Lung (tissue), 12 donors: Measurements from ENCODE around the gene MAGI2. TPM values are rescaled to one million over a fixed set of nuclear protein-coding genes. Genes with fewer than 3 reads are reported as not detected.

Experiments
- ATAC-seq: fragments of 200-7000 bp; cut with Tn5 transposase; one replicate; pipeline ENCODE4 v1.9.1; 2020; ENCODE audit warnings: moderate number of reproducible peaks; ENCODE audit not compliant: insufficient read depth, low FRiP score
- DNase-seq, 3 donors: peaks; one replicate each; pipeline ENCODE4 v3.0.0-alpha.2; 2013 to 2017
- H3K27ac ChIP-seq, 2 donors: one replicate each; pipeline ENCODE4 v1.5.1; 2013; ENCODE audit warnings: mild to moderate bottlenecking in 2 of 2, moderate library complexity in 2 of 2, control low read depth in 1 of 2, inconsistent platforms in 1 of 2, low read depth in 1 of 2, low read length in 1 of 2
- H3K27me3 ChIP-seq, 3 donors: one replicate each; pipeline ENCODE4 v1.5.1; 2013; ENCODE audit warnings: low read length in 2 of 3; ENCODE audit not compliant: control insufficient read depth in 3 of 3, insufficient read depth in 3 of 3
- H3K36me3 ChIP-seq, 4 donors: one replicate each; pipeline ENCODE4 v1.5.1; 2013; ENCODE audit warnings: low read length in 4 of 4, mild to moderate bottlenecking in 1 of 4, moderate library complexity in 1 of 4; ENCODE audit not compliant: control insufficient read depth in 4 of 4, insufficient read depth in 4 of 4
- H3K4me1 ChIP-seq, 5 donors: one replicate each; pipeline ENCODE4 v1.5.1; 2013; ENCODE audit warnings: low read length in 5 of 5, mild to moderate bottlenecking in 2 of 5, moderate library complexity in 1 of 5; ENCODE audit not compliant: control insufficient read depth in 5 of 5, insufficient read depth in 5 of 5
- H3K4me3 ChIP-seq: one replicate; pipeline ENCODE4 v1.5.1; 2013; ENCODE audit warnings: mild to moderate bottlenecking, control low read depth, moderate library complexity
- H3K9ac ChIP-seq, 2 donors: one replicate each; pipeline ENCODE4 v1.5.1; 2013; ENCODE audit warnings: low read length in 2 of 2, control low read depth in 1 of 2; ENCODE audit not compliant: insufficient read depth in 1 of 2
- H3K9me3 ChIP-seq, 4 donors: one replicate each; pipeline ENCODE4 v1.5.1; 2013; ENCODE audit warnings: low read length in 3 of 4, mild to moderate bottlenecking in 1 of 4, moderate library complexity in 1 of 4; ENCODE audit not compliant: control insufficient read depth in 4 of 4, insufficient read depth in 3 of 4
- CTCF ChIP-seq: IDR thresholded peaks from 2 replicates; pipeline ENCODE4 v1.5.1; 2012; ENCODE audit warnings: mild to moderate bottlenecking; ENCODE audit errors: control extremely low read depth, extremely low read depth
- WGBS, 2 donors: extraction: QIAGEN DNeasy Blood & Tissue Kit; methylation state at CpG; one replicate each; pipeline ENCODE4 v1.1.7; 2013; 5-methylcytosine and 5-hydroxymethylcytosine counted together
- polyA plus RNA-seq, 2 donors: library from polyadenylated mRNA; stranded (reverse); fragments of 200-250 nt; gene quantifications; one replicate each; pipeline ENCODE4 v1.2.1, GENCODE V29; 2013
- total RNA-seq, 2 donors: library from RNA; depleted of rRNA in 1 of 2; stranded (reverse); fragments of >200 nt in 1 of 2; gene quantifications; one replicate each; pipeline ENCODE4 v1.2.1, GENCODE V29; 2014 to 2021
- donor health status: control.
- donor health status: control.
- donor health status: Bipolar disorder and iron deficiency.
- donor health status: healthy.
- donor health status: DM: yes; HTN: yes; CAD: no.

MAGI2 gene
- total and polyA plus RNA-seq, 4 donors, result 0.94 to 18.0 (median 5.3) TPM

- ATAC-seq (no peak), DNase-seq (no peak)
- H3K4me3 ChIP-seq, result no peak overlapping the region
- H3K27me3 ChIP-seq, result no peaks in the 10 kb centered on the region
- no peaks in the 10 kb centered on the region for H3K9me3 ChIP-seq
- H3K36me3 ChIP-seq, result no peaks in the 10 kb centered on the region
- TF ChIP-seq CTCF, result no peak
- H3K4me1 ChIP-seq, result peaks cover 0 to 1% (median 0%) of the 10 kb centered on the region in 5 donors
- H3K9ac ChIP-seq, result no peak overlapping the region
- H3K27ac ChIP-seq, result no peak overlapping the region
- 73 to 82% methylated on average over 5 of the region's 5 CpGs for WGBS, 2 donors
Observed at GRCh38 chr7:78437118-78437517, 1016.3 kb downstream of the MAGI2 start.

GRCh38 chr7:78435355-78435754, 1018.1 kb downstream of the MAGI2 start:
- no peak overlapping the region for H3K4me3 ChIP-seq
- no peak for TF ChIP-seq CTCF
- H3K4me1 ChIP-seq, result peaks cover 0 to 1% (median 0%) of the 10 kb centered on the region in 5 donors
- no peaks in the 10 kb centered on the region for H3K36me3 ChIP-seq
- DNase-seq (no peak), ATAC-seq (no peak)
- WGBS, 2 donors, result 81 to 83% methylated on average over 4 of the region's 4 CpGs
- no peak overlapping the region for H3K27ac ChIP-seq
- H3K27me3 ChIP-seq, result no peaks in the 10 kb centered on the region
- H3K9me3 ChIP-seq, result no peaks in the 10 kb centered on the region
- no peak overlapping the region for H3K9ac ChIP-seq

GRCh38 chr7:78434281-78434680, 1019.2 kb downstream of the MAGI2 start:
- Histone ChIP-seq H3K9me3 (no peaks in the 10 kb centered on the region), H3K27me3 (no peaks in the 10 kb centered on the region), H3K4me3 (no peak overlapping the region), H3K9ac (no peak overlapping the region), H3K36me3 (no peaks in the 10 kb centered on the region), H3K27ac (no peak overlapping the region), H3K4me1 (peaks cover 0 to 1% (median 0%) of the 10 kb centered on the region in 5 donors)
- 78 to 90% methylated on average over 1 of the region's 1 CpG for WGBS, 2 donors
- no peak for ATAC-seq
- no peak for DNase-seq
- no peak for TF ChIP-seq CTCF

- Histone ChIP-seq H3K4me1 (peaks cover 0 to 1% (median 0%) of the 10 kb centered on the region in 5 donors), H3K9ac (no peak overlapping the region), H3K9me3 (no peaks in the 10 kb centered on the region), H3K27me3 (no peaks in the 10 kb centered on the region), H3K4me3 (no peak overlapping the region), H3K36me3 (no peaks in the 10 kb centered on the region), H3K27ac (no peak overlapping the region)
- TF ChIP-seq CTCF, result no peak
- WGBS, 2 donors, result 74 to 82% methylated on average over 3 of the region's 3 CpGs
- ATAC-seq, result no peak
- no peak for DNase-seq
Observed at GRCh38 chr7:78433421-78433820, 1020.0 kb downstream of the MAGI2 start.
